A549 (cell line): ENCODE results near the gene SRMS. TPM values are rescaled to one million over a fixed set of nuclear protein-coding genes. Genes with fewer than 3 reads are reported as not detected.
A peak's percentile ranks its signal among the peaks of the same experiment; 100 is the strongest.

Experiments
- ATAC-seq, 2 experiments: fragments of 200-7000 bp in 1 of 2; fragments of >200 bp in 1 of 2; cut with Nextera tagmentation in 1 of 2; cut with Tn5 transposase in 1 of 2; 3 replicates each; pipeline versions ENCODE4 v1.8.0 to v1.9.1; 2018 to 2020; ENCODE audit warnings: mild to moderate bottlenecking in 1 of 2, moderate library complexity in 1 of 2
- CTCF ChIA-PET: fragments of 300-600 bp; sonication (Branson Sonifier 250); formaldehyde crosslinking; extraction: SDS; loops from one replicate; lab custom pipeline; 2021; ENCODE audit warnings: antibody characterized with exemption, inconsistent platforms; lab: Yijun Ruan, JAX
- POLR2A ChIA-PET: fragments of 350-600 bp; formaldehyde crosslinking; extraction: SDS; loops from one replicate; lab custom pipeline; 2021; ENCODE audit warnings: antibody characterized with exemption, inconsistent platforms; lab: Yijun Ruan, JAX
- DNase-seq, 2 experiments: peaks; one replicate each; pipeline versions ENCODE4 v3.0.0 to v3.0.0-alpha.2; 2011 to 2016; ENCODE audit warnings: low read depth in 1 of 2, low spot score in 1 of 2
- FAIRE-seq: peaks from 2 replicates; lab custom pipeline; 2011; peaks lifted over from hg19 to GRCh38; lab: Jason Lieb, UNC
- H3K27ac ChIP-seq, 2 experiments: fragments of >200 bp; sonication (Bioruptor Twin); formaldehyde crosslinking; 3 replicates each; pipeline ENCODE4 v1.5.1; 2016 to 2017
- H3K4me1 ChIP-seq: fragments of >200 bp; sonication (Bioruptor Twin); formaldehyde crosslinking; 3 replicates; pipeline ENCODE4 v1.6.1; 2016
- H3K4me2 ChIP-seq: fragments of >200 bp; sonication (Bioruptor Twin); formaldehyde crosslinking; 3 replicates; pipeline ENCODE4 v1.6.1; 2016
- H3K4me3 ChIP-seq: fragments of >200 bp; sonication (Bioruptor Twin); formaldehyde crosslinking; 3 replicates; pipeline ENCODE4 v1.5.1; 2016
- H3K9me3 ChIP-seq: fragments of >200 bp; sonication (Bioruptor Twin); formaldehyde crosslinking; 3 replicates; pipeline ENCODE4 v1.6.1; 2016
- CEBPB ChIP-seq, 2 experiments: fragments of >200 bp in 1 of 2; sonication (Bioruptor Twin) in 1 of 2; formaldehyde crosslinking in 1 of 2; IDR thresholded peaks; 2 replicates each; pipeline ENCODE4 v1.6.1; 2012 to 2016
- CHD2 ChIP-seq: fragments of 150-350 bp; IDR thresholded peaks from 2 replicates; pipeline ENCODE4 v1.6.1; 2014; ENCODE audit warnings: low read length; ENCODE audit not compliant: partially characterized antibody
- FOSL2 ChIP-seq, 2 experiments: fragments of 450-650 bp in 1 of 2; fragments of >200 bp in 1 of 2; sonication (Bioruptor Twin) in 1 of 2; formaldehyde crosslinking; IDR thresholded peaks; 2 replicates each; pipeline versions ENCODE4 v1.5.0 to v1.6.1; 2016 to 2020; ENCODE audit warnings: mild to moderate bottlenecking in 1 of 2, moderate library complexity in 1 of 2
- HEYL ChIP-seq: fragments of 250-450 bp; sonication (Bioruptor Pico); IDR thresholded peaks from 2 replicates; pipeline ENCODE4 v1.8.0; 2021; ENCODE audit warnings: mild to moderate bottlenecking, moderate library complexity
- HOXB5 ChIP-seq: fragments of 250-450 bp; sonication (Bioruptor Pico); IDR thresholded peaks from 2 replicates; pipeline ENCODE4 v1.5.0; 2020; ENCODE audit warnings: mild to moderate bottlenecking, moderate library complexity
- JUNB ChIP-seq: fragments of >200 bp; sonication (Bioruptor Twin); formaldehyde crosslinking; IDR thresholded peaks from 2 replicates; pipeline ENCODE4 v1.6.1; 2016
- KDM1A ChIP-seq: fragments of 200-600 bp; sonication (generic); IDR thresholded peaks from 2 replicates; pipeline ENCODE4 v1.6.1; 2016; ENCODE audit warnings: low read depth, mild to moderate bottlenecking
- KDM5A ChIP-seq: fragments of 200-600 bp; sonication (generic); IDR thresholded peaks from 2 replicates; pipeline ENCODE4 v1.6.1; 2016; ENCODE audit warnings: antibody characterized with exemption, mild to moderate bottlenecking
- MAFK ChIP-seq: fragments of 450-650 bp; IDR thresholded peaks from 2 replicates; pipeline ENCODE4 v1.6.1; 2014; ENCODE audit not compliant: partially characterized antibody
- NFE2L2 ChIP-seq: fragments of 150-350 bp; conservative IDR thresholded peaks from 2 replicates; pipeline ENCODE4 v1.6.1; 2014; ENCODE audit warnings: low read length
- NR3C1 ChIP-seq: fragments of >200 bp; sonication (Bioruptor Twin); formaldehyde crosslinking; IDR thresholded peaks from 3 replicates; pipeline ENCODE4 v1.6.1; 2017
- PHF8 ChIP-seq: fragments of 200-600 bp; sonication (generic); IDR thresholded peaks from 2 replicates; pipeline ENCODE4 v1.6.1; 2016; ENCODE audit warnings: low read depth, mild to moderate bottlenecking, antibody characterized with exemption, moderate library complexity, borderline replicate concordance
- RAD21 ChIP-seq, 2 experiments: fragments of >200 bp in 1 of 2; sonication (Bioruptor Twin) in 1 of 2; formaldehyde crosslinking in 1 of 2; IDR thresholded peaks in 1 of 2; conservative IDR thresholded peaks in 1 of 2; 2 replicates in 1 of 2; 3 replicates in 1 of 2; pipeline ENCODE4 v1.6.1; 2012 to 2018; ENCODE audit warnings: inconsistent platforms in 1 of 2
- RFX5 ChIP-seq: fragments of 450-650 bp; IDR thresholded peaks from 2 replicates; pipeline ENCODE4 v1.7.1; 2014; ENCODE audit warnings: antibody characterized with exemption, mild to moderate bottlenecking, moderate library complexity
- RNF2 ChIP-seq: fragments of 200-600 bp; sonication (generic); IDR thresholded peaks from 2 replicates; pipeline ENCODE4 v1.6.1; 2016; ENCODE audit warnings: low read depth, mild to moderate bottlenecking, antibody characterized with exemption, moderate library complexity, borderline replicate concordance
- SMC3 ChIP-seq: fragments of >200 bp; sonication (Bioruptor Twin); formaldehyde crosslinking; IDR thresholded peaks from 3 replicates; pipeline ENCODE4 v1.6.1; 2018; ENCODE audit warnings: inconsistent platforms
- ZNF302 ChIP-seq: fragments of 250-450 bp; sonication (Bioruptor Pico); IDR thresholded peaks from 2 replicates; pipeline ENCODE4 v1.9.0; 2021; ENCODE audit warnings: inconsistent platforms, mild to moderate bottlenecking, moderate library complexity
- WGBS: methylation state at CpG from one replicate; pipeline ENCODE4 v1.1.6; 2017; ENCODE audit errors: missing lambda C conversion rate; 5-methylcytosine and 5-hydroxymethylcytosine counted together
- polyA plus RNA-seq, 4 experiments: library from polyadenylated mRNA; depleted of rRNA in 3 of 4; stranded (reverse); fragments of >200 nt; fragmentation: RNase III in 1 of 4; extraction: RNeasy Plus Mini Kit Qiagen cat#74134 plus additional on column Dnase treatment in 1 of 4; gene quantifications; 2 replicates in 3 of 4; 3 replicates in 1 of 4; pipeline ENCODE4 v1.2.3, GENCODE V29; 2011 to 2017
- TF ChIP-seq, protein P1 (sequence below): fragments of >200 bp; sonication (Bioruptor Twin); formaldehyde crosslinking; IDR thresholded peaks from 3 replicates; pipeline ENCODE4 v1.5.1; 2016
- TF ChIP-seq, protein P2 (sequence below): fragments of >200 bp; sonication (Bioruptor Twin); formaldehyde crosslinking; IDR thresholded peaks from 2 replicates; pipeline ENCODE4 v1.6.1; 2016

SRMS gene
- polyA plus RNA-seq, 2 of the 4 experiments (the other 2 are of a cell fraction): not detected

DNA sequence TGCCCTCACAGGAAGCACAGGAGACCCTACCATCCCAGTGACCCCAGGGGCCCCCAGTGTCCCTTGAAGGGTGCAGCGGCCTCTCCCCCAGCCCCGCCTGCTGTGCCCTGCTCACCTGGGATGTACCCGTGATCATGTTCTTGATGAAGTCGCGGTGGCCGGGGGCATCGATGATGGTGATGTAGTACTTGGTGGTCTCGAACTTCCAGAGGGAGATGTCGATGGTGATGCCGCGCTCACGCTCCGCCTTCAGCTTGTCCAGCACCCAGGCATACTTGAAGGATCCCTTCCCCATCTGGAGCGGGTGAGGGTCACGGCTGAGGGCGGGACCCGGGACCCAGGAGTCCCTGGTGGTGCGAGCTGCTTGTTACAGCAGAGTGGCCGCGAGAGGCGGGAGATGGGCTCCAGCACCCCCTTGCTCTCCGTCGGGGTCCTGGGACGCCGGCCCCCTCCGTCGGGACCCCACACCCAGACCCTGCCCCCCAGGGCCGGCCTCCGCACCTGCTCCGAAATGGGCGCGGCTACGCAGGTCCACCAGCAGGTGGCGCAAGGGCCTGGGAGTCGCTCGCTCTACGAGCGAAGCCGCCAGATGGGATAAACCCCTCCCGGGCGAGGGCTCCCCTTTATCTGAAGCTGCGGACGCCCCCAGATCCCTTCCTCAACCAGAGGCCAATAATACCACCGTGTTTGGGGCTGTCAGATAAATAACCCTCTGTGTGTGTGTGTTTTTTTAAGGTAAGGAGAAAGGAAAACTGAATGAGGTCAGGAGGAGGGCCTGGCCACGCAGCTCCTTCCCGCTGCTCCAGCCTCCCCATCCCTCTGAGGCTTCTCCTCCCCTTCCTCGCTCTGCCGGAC is 51.6 kb downstream of the SRMS start (continued):
- TF ChIP-seq HOXB5 (CRISPR knock-in tag) (no peak), KDM5A (no peak), MAFK (no peak), RAD21 (conservative IDR thresholded peaks at IDR 0.05 in 1 of 2, IDR thresholded peaks at IDR 0.05 in 1 of 2) (peak; percentile 52 to 63), SMC3 (peak; percentile 73), FOSL2 (IDR thresholded peaks at IDR 0.05) (no peak), FOSL2 (CRISPR knock-in tag; IDR thresholded peaks at IDR 0.05) (no peak)
- TF ChIP-seq, protein P1, sequence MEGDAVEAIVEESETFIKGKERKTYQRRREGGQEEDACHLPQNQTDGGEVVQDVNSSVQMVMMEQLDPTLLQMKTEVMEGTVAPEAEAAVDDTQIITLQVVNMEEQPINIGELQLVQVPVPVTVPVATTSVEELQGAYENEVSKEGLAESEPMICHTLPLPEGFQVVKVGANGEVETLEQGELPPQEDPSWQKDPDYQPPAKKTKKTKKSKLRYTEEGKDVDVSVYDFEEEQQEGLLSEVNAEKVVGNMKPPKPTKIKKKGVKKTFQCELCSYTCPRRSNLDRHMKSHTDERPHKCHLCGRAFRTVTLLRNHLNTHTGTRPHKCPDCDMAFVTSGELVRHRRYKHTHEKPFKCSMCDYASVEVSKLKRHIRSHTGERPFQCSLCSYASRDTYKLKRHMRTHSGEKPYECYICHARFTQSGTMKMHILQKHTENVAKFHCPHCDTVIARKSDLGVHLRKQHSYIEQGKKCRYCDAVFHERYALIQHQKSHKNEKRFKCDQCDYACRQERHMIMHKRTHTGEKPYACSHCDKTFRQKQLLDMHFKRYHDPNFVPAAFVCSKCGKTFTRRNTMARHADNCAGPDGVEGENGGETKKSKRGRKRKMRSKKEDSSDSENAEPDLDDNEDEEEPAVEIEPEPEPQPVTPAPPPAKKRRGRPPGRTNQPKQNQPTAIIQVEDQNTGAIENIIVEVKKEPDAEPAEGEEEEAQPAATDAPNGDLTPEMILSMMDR: peak; percentile 90

- ChIA-PET POLR2A (no interaction called here), CTCF (interaction anchor here (0.7 to 3.6 kb wide), 26 partner anchors 8 to 478 kb away, joined by 3 to 75 read pairs (median 7); partner anchors contain the start of genes PPDPF and PTK6)
- H3K4me2 ChIP-seq: no peak overlapping the region
- FAIRE-seq (no peak), DNase-seq (no peak), ATAC-seq (no peak)
- peaks cover 27% of the 10 kb centered on the region for H3K4me1 ChIP-seq
- WGBS: 76% methylated on average over 6 of the region's 8 CpGs
- H3K4me3 ChIP-seq: no peak overlapping the region
- no peaks in the 10 kb centered on the region for H3K9me3 ChIP-seq
- no peak for TF ChIP-seq CHD2
- TF ChIP-seq RAD21 (conservative IDR thresholded peaks at IDR 0.05 in 1 of 2, IDR thresholded peaks at IDR 0.05 in 1 of 2): no peak
- no peak for TF ChIP-seq ZNF302 (CRISPR knock-in tag)
- no peak for TF ChIP-seq RNF2
- no peak for TF ChIP-seq HEYL (CRISPR knock-in tag)
- no peak for TF ChIP-seq PHF8
- TF ChIP-seq NR3C1: no peak
- TF ChIP-seq RFX5: no peak
- no peak for TF ChIP-seq FOSL2 (IDR thresholded peaks at IDR 0.05)
- no peak for TF ChIP-seq FOSL2 (CRISPR knock-in tag; IDR thresholded peaks at IDR 0.05)
- TF ChIP-seq, protein P2, sequence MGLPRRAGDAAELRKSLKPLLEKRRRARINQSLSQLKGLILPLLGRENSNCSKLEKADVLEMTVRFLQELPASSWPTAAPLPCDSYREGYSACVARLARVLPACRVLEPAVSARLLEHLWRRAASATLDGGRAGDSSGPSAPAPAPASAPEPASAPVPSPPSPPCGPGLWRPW: no peak
- no peak for TF ChIP-seq KDM1A
- no peak for TF ChIP-seq SMC3
- no peak for TF ChIP-seq CEBPB (IDR thresholded peaks at IDR 0.05)
- TF ChIP-seq, protein P1: no peak
- TF ChIP-seq JUNB: no peak
- TF ChIP-seq NFE2L2: no peak
- H3K27ac ChIP-seq: no peak overlapping the region
Measured at GRCh38 chr20:63495167-63495720, 52.3 kb downstream of the SRMS start.
